SU-DHL-6 (cell line): ENCODE results near the gene LCN9.

Source experiments
- H2AFZ ChIP-seq: fragments of 200-600 bp; sonication (generic); 2 replicates; pipeline ENCODE4 v1.6.1; 2014; ENCODE audit warnings: low read depth, mild to moderate bottlenecking, moderate library complexity, mixed read lengths, antibody characterized with exemption, low read length; ENCODE audit not compliant: severe bottlenecking
- H3F3A ChIP-seq: fragments of 200-600 bp; shearing (Covaris generic); 2 replicates; pipeline ENCODE4 v1.6.0; 2016; ENCODE audit warnings: antibody characterized with exemption, mild to moderate bottlenecking; ENCODE audit not compliant: insufficient read depth
- H3K27ac ChIP-seq: fragments of 200-600 bp; sonication (generic); 2 replicates; pipeline ENCODE4 v1.5.1; 2016; ENCODE audit warnings: low read depth, mild to moderate bottlenecking, low read length, moderate library complexity, mixed read lengths
- H3K27me3 ChIP-seq: fragments of 200-600 bp; sonication (generic), shearing (Covaris generic); 2 replicates; pipeline ENCODE4 v1.6.0; 2014; ENCODE audit warnings: mild to moderate bottlenecking, low read length
- H3K36me3 ChIP-seq: fragments of 200-600 bp; sonication (generic); 2 replicates; pipeline ENCODE4 v1.6.1; 2014; ENCODE audit warnings: mild to moderate bottlenecking, low read length, mixed read lengths
- H3K4me2 ChIP-seq: fragments of 300-600, 200-600 bp; shearing (Covaris generic), sonication (generic); 2 replicates; pipeline ENCODE4 v1.6.0; 2014; ENCODE audit warnings: low read length, low read depth, mild to moderate bottlenecking; ENCODE audit not compliant: poor library complexity, severe bottlenecking
- H3K4me3 ChIP-seq: fragments of 200-600 bp; sonication (generic); 2 replicates; pipeline ENCODE4 v1.5.1; 2014; ENCODE audit warnings: antibody characterized with exemption, low read length, mild to moderate bottlenecking, mixed read lengths; ENCODE audit not compliant: insufficient read depth, poor library complexity, severe bottlenecking
- H3K79me2 ChIP-seq: fragments of 200-600 bp; sonication (generic); 2 replicates; pipeline ENCODE4 v1.6.1; 2014; ENCODE audit warnings: mild to moderate bottlenecking, low read length, moderate library complexity; ENCODE audit not compliant: insufficient read depth
- H3K9ac ChIP-seq: fragments of 200-600 bp; sonication (generic); 2 replicates; pipeline ENCODE4 v1.7.0; 2014; ENCODE audit warnings: mild to moderate bottlenecking, low read length
- H3K9me2 ChIP-seq: fragments of 200-600 bp; sonication (generic); replicated peaks from 2 replicates; pipeline ENCODE4 v1.6.1; 2014; ENCODE audit warnings: low read length; ENCODE audit not compliant: insufficient read depth
- H3K9me3 ChIP-seq: fragments of 200-600 bp; sonication (generic); 2 replicates; pipeline ENCODE4 v1.6.1; 2014; ENCODE audit warnings: low read length, mixed read lengths; ENCODE audit not compliant: insufficient read depth
- H4K20me1 ChIP-seq: fragments of 200-600 bp; sonication (generic); 2 replicates; pipeline ENCODE4 v1.6.1; 2014; ENCODE audit warnings: low read depth, mild to moderate bottlenecking, antibody characterized with exemption, low read length, moderate library complexity, mixed read lengths
- EZH2phosphoT487 ChIP-seq: fragments of 200-600 bp; sonication (generic), shearing (Covaris generic); conservative IDR thresholded peaks from 2 replicates; pipeline ENCODE4 v1.6.1; 2018; ENCODE audit warnings: mild to moderate bottlenecking, antibody characterized with exemption, low read length, moderate library complexity, mixed read lengths
- TF ChIP-seq, protein P1 (sequence below): fragments of 200-600 bp; sonication (generic); IDR thresholded peaks from one replicate; pipeline ENCODE4 v1.5.1; 2017; ENCODE audit warnings: antibody characterized with exemption, mild to moderate bottlenecking, low read length, moderate library complexity; ENCODE audit not compliant: insufficient read depth, poor library complexity, severe bottlenecking

LCN9 gene

DNA sequence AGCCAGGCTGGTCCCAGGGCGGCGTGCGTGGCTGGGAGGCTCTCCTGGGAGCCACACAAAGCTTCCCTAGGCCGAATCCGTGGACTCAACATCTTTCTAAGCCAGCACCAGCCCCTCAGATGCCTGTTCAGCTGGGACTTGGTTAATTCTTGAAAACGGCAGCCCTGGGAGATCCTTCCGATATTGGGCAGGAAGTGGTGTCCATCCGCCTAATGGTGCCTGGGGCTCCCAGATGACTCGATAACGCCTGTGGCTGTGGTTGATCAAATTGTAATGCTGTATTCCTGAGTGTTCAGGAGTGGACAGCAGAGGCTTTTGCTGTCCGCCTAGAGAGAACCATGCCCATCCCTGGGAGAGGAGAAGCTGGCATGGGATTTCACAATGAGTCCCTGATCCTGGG lies 52.9 kb downstream of the LCN9 start:
- no peak overlapping the region for H3K4me3 ChIP-seq
- H4K20me1 ChIP-seq, result no peaks in the 10 kb centered on the region
- TF ChIP-seq, protein P1, sequence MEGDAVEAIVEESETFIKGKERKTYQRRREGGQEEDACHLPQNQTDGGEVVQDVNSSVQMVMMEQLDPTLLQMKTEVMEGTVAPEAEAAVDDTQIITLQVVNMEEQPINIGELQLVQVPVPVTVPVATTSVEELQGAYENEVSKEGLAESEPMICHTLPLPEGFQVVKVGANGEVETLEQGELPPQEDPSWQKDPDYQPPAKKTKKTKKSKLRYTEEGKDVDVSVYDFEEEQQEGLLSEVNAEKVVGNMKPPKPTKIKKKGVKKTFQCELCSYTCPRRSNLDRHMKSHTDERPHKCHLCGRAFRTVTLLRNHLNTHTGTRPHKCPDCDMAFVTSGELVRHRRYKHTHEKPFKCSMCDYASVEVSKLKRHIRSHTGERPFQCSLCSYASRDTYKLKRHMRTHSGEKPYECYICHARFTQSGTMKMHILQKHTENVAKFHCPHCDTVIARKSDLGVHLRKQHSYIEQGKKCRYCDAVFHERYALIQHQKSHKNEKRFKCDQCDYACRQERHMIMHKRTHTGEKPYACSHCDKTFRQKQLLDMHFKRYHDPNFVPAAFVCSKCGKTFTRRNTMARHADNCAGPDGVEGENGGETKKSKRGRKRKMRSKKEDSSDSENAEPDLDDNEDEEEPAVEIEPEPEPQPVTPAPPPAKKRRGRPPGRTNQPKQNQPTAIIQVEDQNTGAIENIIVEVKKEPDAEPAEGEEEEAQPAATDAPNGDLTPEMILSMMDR, result no peak
- no peak for TF ChIP-seq EZH2phosphoT487
- no peak overlapping the region for H3K4me2 ChIP-seq
- H3K27me3 ChIP-seq, result no peaks in the 10 kb centered on the region
- H3K9me2 ChIP-seq, result no peaks in the 10 kb centered on the region
- no peaks in the 10 kb centered on the region for H3K36me3 ChIP-seq
- H3K27ac ChIP-seq, result no peak overlapping the region
- no peak overlapping the region for H3K9ac ChIP-seq
- no peak overlapping the region for H2AFZ ChIP-seq
- H3F3A ChIP-seq, result no peaks in the 10 kb centered on the region
- H3K9me3 ChIP-seq, result no peaks in the 10 kb centered on the region
- H3K79me2 ChIP-seq, result no peaks in the 10 kb centered on the region
